Neural cell (in vitro differentiated cells): ENCODE measurements around the gene EN1. TPM values are rescaled to one million over a fixed set of nuclear protein-coding genes. Genes with fewer than 3 reads are reported as not detected.

Source experiments
- H2AFZ ChIP-seq: fragments of 200-600, 300-800 bp; sonication (generic), shearing (Covaris generic); 2 replicates; pipeline ENCODE4 v1.6.0; 2014; ENCODE audit warnings: low read depth, mild to moderate bottlenecking, antibody characterized with exemption, low read length, moderate library complexity
- H3F3A ChIP-seq: fragments of 200-600 bp; shearing (Covaris generic); 2 replicates; pipeline ENCODE4 v1.6.1; 2016; ENCODE audit warnings: mild to moderate bottlenecking, moderate library complexity, mixed read lengths, antibody characterized with exemption, low read length; ENCODE audit not compliant: insufficient read depth, poor library complexity, severe bottlenecking
- H3K27ac ChIP-seq: fragments of 200-600, 300-800 bp; sonication (generic), shearing (Covaris generic); 2 replicates; pipeline ENCODE4 v1.5.1; 2014; ENCODE audit warnings: mild to moderate bottlenecking, low read length, moderate library complexity
- H3K27me3 ChIP-seq: fragments of 300-800, 200-600 bp; sonication (generic), shearing (Covaris generic); 2 replicates; pipeline ENCODE4 v1.6.0; 2014; ENCODE audit warnings: mild to moderate bottlenecking, low read depth, low read length, moderate library complexity; ENCODE audit not compliant: insufficient read depth
- H3K36me3 ChIP-seq: fragments of 300-800, 200-600 bp; sonication (generic), shearing (Covaris generic); 2 replicates; pipeline ENCODE4 v1.5.1; 2014; ENCODE audit warnings: mild to moderate bottlenecking, antibody characterized with exemption, low read length, moderate library complexity; ENCODE audit not compliant: insufficient read depth
- H3K4me2 ChIP-seq: fragments of 300-800, 200-600 bp; sonication (generic), shearing (Covaris generic); 2 replicates; pipeline ENCODE4 v1.6.0; 2014; ENCODE audit warnings: mild to moderate bottlenecking, low read length
- H3K4me3 ChIP-seq: fragments of 300-800, 200-600 bp; sonication (generic), shearing (Covaris generic); 2 replicates; pipeline ENCODE4 v1.5.1; 2014; ENCODE audit warnings: mild to moderate bottlenecking, low read length, moderate library complexity
- H3K79me2 ChIP-seq: fragments of 200-600 bp; shearing (Covaris generic); replicated peaks from 2 replicates; pipeline ENCODE4 v1.6.0; 2014; ENCODE audit warnings: mild to moderate bottlenecking, low read length, moderate library complexity; ENCODE audit not compliant: insufficient read depth
- H3K9ac ChIP-seq: fragments of 300-800, 200-600 bp; sonication (generic), shearing (Covaris generic); 2 replicates; pipeline ENCODE4 v1.6.1; 2016; ENCODE audit warnings: mild to moderate bottlenecking, low read length, mixed read lengths
- H3K9me2 ChIP-seq: fragments of 200-600 bp; shearing (Covaris generic); 2 replicates; pipeline ENCODE4 v1.6.1; 2016; ENCODE audit warnings: mild to moderate bottlenecking, low read length, mixed read lengths; ENCODE audit not compliant: insufficient read depth
- H3K9me3 ChIP-seq: fragments of 200-600, 300-800 bp; sonication (generic), shearing (Covaris generic); 2 replicates; pipeline ENCODE4 v1.6.1; 2016; ENCODE audit warnings: mild to moderate bottlenecking, mixed run types, low read length, moderate library complexity, mixed read lengths
- H4K20me1 ChIP-seq: fragments of 200-600 bp; shearing (Covaris generic); 2 replicates; pipeline ENCODE4 v1.6.1; 2016; ENCODE audit warnings: mild to moderate bottlenecking, mixed run types; ENCODE audit not compliant: insufficient read depth
- EP300 ChIP-seq: fragments of 450-650 bp; conservative IDR thresholded peaks from 2 replicates; pipeline ENCODE4 v1.6.1; 2014; ENCODE audit warnings: antibody characterized with exemption, mild to moderate bottlenecking, moderate library complexity; ENCODE audit not compliant: poor library complexity, severe bottlenecking
- EZH2 ChIP-seq: fragments of 200-600, 300-800 bp; shearing (Covaris generic), sonication (generic); IDR thresholded peaks from 2 replicates; pipeline ENCODE4 v1.6.1; 2014; ENCODE audit warnings: antibody characterized with exemption, low read length, borderline replicate concordance, mild to moderate bottlenecking; ENCODE audit not compliant: insufficient read depth, poor library complexity, severe bottlenecking
- MXI1 ChIP-seq: fragments of 450-650 bp; conservative IDR thresholded peaks from 2 replicates; pipeline ENCODE4 v1.6.1; 2014; ENCODE audit warnings: antibody characterized with exemption, mild to moderate bottlenecking; ENCODE audit not compliant: poor library complexity, severe bottlenecking
- POLR2AphosphoS5 ChIP-seq: IDR thresholded peaks from 2 replicates; pipeline ENCODE4 v1.6.1; 2012
- RAD21 ChIP-seq: fragments of 450-650 bp; conservative IDR thresholded peaks from 2 replicates; pipeline ENCODE4 v1.6.1; 2014; ENCODE audit warnings: antibody characterized with exemption, mild to moderate bottlenecking, moderate library complexity
- REST ChIP-seq: IDR thresholded peaks from 2 replicates; pipeline ENCODE4 v1.6.1; 2012; ENCODE audit warnings: borderline replicate concordance
- SMC3 ChIP-seq: fragments of 450-650 bp; conservative IDR thresholded peaks from 2 replicates; pipeline ENCODE4 v1.6.1; 2014; ENCODE audit warnings: antibody characterized with exemption, mild to moderate bottlenecking, moderate library complexity; ENCODE audit not compliant: poor library complexity
- TAF1 ChIP-seq: IDR thresholded peaks from 2 replicates; pipeline ENCODE4 v1.6.1; 2012; ENCODE audit warnings: low read depth
- polyA minus RNA-seq: library from RNA; depleted of rRNA, polyadenylated mRNA; stranded (reverse); fragments of >200 nt; gene quantifications from 2 replicates; pipeline ENCODE4 v1.2.3, GENCODE V29; 2014
- polyA plus RNA-seq: library from polyadenylated mRNA; depleted of rRNA; stranded (reverse); fragments of >200 nt; gene quantifications from 2 replicates; pipeline ENCODE4 v1.2.3, GENCODE V29; 2014
- TF ChIP-seq, protein P1 (sequence below): fragments of 450-650 bp; IDR thresholded peaks from 2 replicates; pipeline ENCODE4 v1.5.1; 2014; ENCODE audit warnings: antibody characterized with exemption, mild to moderate bottlenecking, moderate library complexity; ENCODE audit not compliant: poor library complexity, severe bottlenecking

EN1 gene
- not detected in 2 replicates for polyA plus RNA-seq
- polyA minus RNA-seq = not detected in 2 replicates

- TF ChIP-seq EZH2 (peak; percentile 15), POLR2AphosphoS5 (peak; percentile 37), SMC3 (no peak), MXI1 (no peak), REST (no peak)
- Histone ChIP-seq H3K9me3 (no peaks in the 10 kb centered on the region), H3K27me3 (peaks cover 97% of the 10 kb centered on the region), H3K4me2 (no peak within 1 kb of the TSS), H3K79me2 (no peaks in the 10 kb centered on the region), H3F3A (no peaks in the 10 kb centered on the region), H3K4me3 (no peak within 1 kb of the TSS), H3K9ac (no peak within 1 kb of the TSS), H3K9me2 (no peaks in the 10 kb centered on the region), H3K27ac (no peak within 1 kb of the TSS), H2AFZ (no peak within 1 kb of the TSS), H4K20me1 (no peaks in the 10 kb centered on the region), H3K36me3 (no peaks in the 10 kb centered on the region)
These were observed at the start of gene EN1 for GRCh38 chr2:118846953-118847761. EN1 (minus strand) TSS chr2:118847648; CDS start chr2:118847167, 481 bp downstream.

DNA sequence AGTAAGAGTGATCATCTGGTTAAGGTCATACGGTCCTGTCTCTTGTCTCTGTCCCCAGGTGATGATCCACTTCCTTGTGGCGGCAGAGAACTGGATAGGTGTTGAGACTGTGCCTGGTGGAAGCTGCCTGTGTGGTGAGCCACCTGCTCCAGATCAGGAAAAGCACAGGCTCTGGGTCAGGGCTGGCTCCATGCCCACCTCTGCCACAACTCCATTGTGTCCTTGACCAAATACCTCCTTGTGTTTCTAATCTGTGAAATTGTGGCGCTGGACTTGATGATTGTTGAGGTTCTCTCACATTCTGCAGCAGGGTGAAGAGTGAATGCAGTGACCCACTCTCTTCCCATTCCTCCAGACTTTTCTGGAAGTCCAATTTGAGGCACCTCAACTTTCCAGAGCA is 45.7 kb upstream of the EN1 start:
- no peak overlapping the region for H3K27ac ChIP-seq
- no peaks in the 10 kb centered on the region for H4K20me1 ChIP-seq
- no peak overlapping the region for H2AFZ ChIP-seq
- H3K9ac ChIP-seq = no peak overlapping the region
- TF ChIP-seq TAF1 (no peak), RAD21 (no peak), EZH2 (no peak), POLR2AphosphoS5 (no peak), REST (no peak), SMC3 (no peak), MXI1 (no peak), EP300 (no peak)
- TF ChIP-seq, protein P1, sequence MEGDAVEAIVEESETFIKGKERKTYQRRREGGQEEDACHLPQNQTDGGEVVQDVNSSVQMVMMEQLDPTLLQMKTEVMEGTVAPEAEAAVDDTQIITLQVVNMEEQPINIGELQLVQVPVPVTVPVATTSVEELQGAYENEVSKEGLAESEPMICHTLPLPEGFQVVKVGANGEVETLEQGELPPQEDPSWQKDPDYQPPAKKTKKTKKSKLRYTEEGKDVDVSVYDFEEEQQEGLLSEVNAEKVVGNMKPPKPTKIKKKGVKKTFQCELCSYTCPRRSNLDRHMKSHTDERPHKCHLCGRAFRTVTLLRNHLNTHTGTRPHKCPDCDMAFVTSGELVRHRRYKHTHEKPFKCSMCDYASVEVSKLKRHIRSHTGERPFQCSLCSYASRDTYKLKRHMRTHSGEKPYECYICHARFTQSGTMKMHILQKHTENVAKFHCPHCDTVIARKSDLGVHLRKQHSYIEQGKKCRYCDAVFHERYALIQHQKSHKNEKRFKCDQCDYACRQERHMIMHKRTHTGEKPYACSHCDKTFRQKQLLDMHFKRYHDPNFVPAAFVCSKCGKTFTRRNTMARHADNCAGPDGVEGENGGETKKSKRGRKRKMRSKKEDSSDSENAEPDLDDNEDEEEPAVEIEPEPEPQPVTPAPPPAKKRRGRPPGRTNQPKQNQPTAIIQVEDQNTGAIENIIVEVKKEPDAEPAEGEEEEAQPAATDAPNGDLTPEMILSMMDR = no peak
- H3K9me3 ChIP-seq = peaks cover 2% of the 10 kb centered on the region
- no peaks in the 10 kb centered on the region for H3K36me3 ChIP-seq
- H3K9me2 ChIP-seq = no peaks in the 10 kb centered on the region
- no peak overlapping the region for H3K4me2 ChIP-seq
- H3F3A ChIP-seq = no peaks in the 10 kb centered on the region
- no peaks in the 10 kb centered on the region for H3K27me3 ChIP-seq
- no peak overlapping the region for H3K4me3 ChIP-seq
- no peaks in the 10 kb centered on the region for H3K79me2 ChIP-seq
